ENCODE results near the gene LIN28A.
"Not testable (repeated sequence)": the region's sequence is repeated elsewhere in the genome, so short reads cannot be mapped to it uniquely, and the experiment has no call there.

Gene LIN28A

DNA sequence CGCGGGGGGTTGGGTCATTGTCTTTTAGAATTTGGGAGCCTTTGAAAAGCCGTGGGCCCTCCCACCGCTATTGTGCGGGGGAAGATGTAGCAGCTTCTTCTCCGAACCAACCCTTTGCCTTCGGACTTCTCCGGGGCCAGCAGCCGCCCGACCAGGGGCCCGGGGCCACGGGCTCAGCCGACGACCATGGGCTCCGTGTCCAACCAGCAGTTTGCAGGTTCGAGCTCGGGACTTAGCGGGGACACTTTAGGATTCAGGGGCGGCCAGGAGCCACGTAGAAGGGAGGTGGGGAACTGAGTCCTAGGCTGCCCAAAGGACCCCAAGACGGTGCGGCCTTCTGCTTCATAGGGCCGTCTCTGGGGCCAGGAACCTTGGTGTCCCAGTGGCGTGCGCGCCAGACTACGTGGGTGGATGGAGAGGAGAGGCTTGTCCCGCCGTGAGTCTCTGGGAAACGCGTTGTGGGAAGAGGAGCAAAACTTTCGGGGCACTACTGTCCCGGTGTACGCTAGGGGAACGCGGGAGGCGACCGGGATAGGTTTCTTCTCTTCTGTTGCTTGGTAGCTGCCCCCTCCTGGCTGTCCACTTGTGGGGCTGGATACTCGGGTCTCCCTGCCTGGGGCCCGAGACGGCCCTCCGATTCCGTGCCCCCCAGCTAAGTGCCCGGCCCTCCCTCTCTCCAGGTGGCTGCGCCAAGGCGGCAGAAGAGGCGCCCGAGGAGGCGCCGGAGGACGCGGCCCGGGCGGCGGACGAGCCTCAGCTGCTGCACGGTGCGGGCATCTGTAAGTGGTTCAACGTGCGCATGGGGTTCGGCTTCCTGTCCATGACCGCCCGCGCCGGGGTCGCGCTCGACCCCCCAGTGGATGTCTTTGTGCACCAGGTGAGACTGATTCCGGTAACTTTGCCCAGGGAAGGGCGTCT is at the start of gene LIN28A:
Gene LIN28A, plus strand, starts transcription at position 112 of the 918 bp plus-strand sequence. Its CDS starts 75 bp downstream, at position 187.
- DNase-seq = no peak

GRCh38 chr1:26361605-26362122 is 49.0 kb upstream of the LIN28A start:
- DNase-seq = no peak

GRCh38 chr1:26362331-26362730 is 48.3 kb upstream of the LIN28A start:
- DNase-seq = no peak

- DNase-seq = peak; percentile 84
These were observed 46.8 kb upstream of the LIN28A start for GRCh38 chr1:26363549-26364448.

- no peak for DNase-seq
These were observed 45.7 kb upstream of the LIN28A start for GRCh38 chr1:26364956-26365355.

- DNase-seq = no peak
These were observed 43.2 kb upstream of the LIN28A start for GRCh38 chr1:26367441-26367840.

DNA sequence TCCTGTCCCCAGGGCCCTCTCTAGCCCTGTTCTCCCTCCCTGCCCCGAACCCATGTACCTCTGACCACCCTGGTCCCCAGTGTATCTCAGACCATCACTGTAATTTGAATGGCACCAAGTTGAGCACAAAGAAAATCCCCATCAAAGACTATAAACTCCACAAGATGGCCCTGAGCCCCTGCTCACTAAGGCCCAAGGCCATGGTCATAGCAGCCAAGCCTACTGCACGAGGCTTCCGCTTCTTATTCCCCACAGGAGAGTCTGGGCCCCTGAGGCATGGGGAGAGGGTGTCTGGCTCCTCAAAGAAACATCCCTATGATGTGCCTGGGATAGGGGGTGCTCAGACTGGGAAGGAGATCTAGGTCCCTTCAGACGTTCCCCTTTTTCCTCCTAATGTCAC is 42.6 kb upstream of the LIN28A start:
- no peak for DNase-seq

- DNase-seq = no peak
These were observed 42.1 kb upstream of the LIN28A start for GRCh38 chr1:26368486-26368885.

- no peak for DNase-seq
These were observed 39.8 kb upstream of the LIN28A start for GRCh38 chr1:26370591-26371382.

- no peak for DNase-seq
These were observed 38.6 kb upstream of the LIN28A start for GRCh38 chr1:26372039-26372438.

DNA sequence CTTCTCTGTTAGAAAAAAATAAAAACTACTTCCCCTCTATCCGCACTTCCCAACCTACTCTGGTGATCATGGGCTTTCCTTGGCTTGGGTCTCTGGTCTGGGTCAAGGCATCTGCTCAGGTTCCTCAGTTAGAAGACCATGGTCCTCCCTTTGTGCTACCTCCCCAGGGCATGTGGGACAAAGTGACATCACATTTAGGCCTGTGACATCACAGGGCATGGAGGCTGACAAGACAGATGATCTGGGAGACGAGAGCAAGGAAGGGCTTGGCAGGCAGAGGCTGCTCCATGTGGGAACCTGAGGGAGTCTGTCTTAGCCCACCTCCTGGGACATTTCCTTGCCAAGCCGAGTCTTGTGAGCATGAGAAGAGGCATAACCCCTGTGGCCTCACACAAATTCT is 38.0 kb upstream of the LIN28A start, which contains the start of gene ZNF683:
Gene ZNF683, minus strand, starts transcription at position 140 of the 400 bp plus-strand sequence. CDS start 4,179 bp downstream, outside the sequence.
- DNase-seq = not testable (repeated sequence)

GRCh38 chr1:26373281-26373680 is 37.3 kb upstream of the LIN28A start:
- no peak for DNase-seq

DNA sequence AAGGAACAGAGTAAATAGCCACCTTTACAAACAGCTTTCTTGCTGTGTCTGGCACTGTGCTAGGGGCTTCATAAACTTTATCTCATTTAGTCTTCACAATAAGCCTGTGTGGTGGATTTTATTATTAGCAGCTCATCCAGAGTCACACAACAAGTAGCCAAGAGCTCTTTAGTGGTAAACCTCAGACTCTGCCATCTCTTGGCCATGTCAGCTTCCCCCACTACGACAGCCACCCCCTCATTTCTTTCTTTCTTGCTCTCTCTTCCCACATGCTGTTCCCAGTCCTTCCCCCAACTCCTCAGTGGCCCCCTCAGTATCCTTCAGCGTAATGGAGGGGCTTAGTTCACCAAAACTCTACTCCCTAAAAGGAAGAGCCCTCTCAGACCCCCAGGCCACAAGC is 36.8 kb upstream of the LIN28A start:
- no peak for DNase-seq

DNA sequence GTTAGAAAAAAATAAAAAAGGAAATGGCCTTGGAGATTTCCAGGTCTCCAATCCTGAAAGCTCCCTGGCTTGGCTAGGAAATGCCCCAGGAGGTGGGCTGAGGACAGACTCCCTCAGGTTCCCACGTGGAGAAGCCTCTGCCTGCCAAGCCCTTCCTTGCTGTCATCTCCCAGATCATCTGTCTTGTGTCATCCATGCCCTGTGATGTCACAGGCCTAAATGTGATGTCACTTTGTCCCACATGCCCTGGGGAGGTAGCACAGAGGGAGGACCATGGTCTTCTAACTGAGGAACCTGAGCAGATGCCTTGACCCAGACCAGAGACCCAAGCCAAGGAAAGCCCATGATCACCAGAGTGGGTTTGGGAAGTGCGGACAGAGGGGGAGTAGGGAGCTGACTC is 36.3 kb upstream of the LIN28A start:
- not testable (repeated sequence) for DNase-seq

- DNase-seq = no peak
These were observed 35.5 kb upstream of the LIN28A start for GRCh38 chr1:26375081-26375480.

GRCh38 chr1:26376050-26376449 is 34.6 kb upstream of the LIN28A start:
- DNase-seq = no peak

- DNase-seq = peak; percentile 60
These were observed 32.3 kb upstream of the LIN28A start for GRCh38 chr1:26378088-26378878.

DNA sequence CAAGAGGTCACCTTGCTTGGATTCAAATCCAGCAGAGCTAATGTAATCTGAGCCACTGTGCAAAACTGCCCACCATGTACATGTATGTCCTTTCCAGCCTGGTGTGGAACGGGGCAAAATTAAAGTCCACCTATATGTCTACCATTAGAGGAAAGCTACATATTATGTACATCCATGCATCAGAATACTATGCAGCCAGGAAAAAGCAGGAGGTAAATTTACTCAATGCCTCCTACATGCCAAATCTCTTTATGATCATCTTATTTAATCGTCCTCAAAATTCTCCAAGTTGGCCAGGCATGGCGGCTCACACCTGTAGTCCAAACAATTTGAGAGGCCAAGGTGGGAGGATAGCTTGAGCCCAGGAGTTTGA is 31.8 kb upstream of the LIN28A start:
- DNase-seq = no peak

- DNase-seq = no peak
These were observed 26.5 kb upstream of the LIN28A start for GRCh38 chr1:26384076-26384475.

DNA sequence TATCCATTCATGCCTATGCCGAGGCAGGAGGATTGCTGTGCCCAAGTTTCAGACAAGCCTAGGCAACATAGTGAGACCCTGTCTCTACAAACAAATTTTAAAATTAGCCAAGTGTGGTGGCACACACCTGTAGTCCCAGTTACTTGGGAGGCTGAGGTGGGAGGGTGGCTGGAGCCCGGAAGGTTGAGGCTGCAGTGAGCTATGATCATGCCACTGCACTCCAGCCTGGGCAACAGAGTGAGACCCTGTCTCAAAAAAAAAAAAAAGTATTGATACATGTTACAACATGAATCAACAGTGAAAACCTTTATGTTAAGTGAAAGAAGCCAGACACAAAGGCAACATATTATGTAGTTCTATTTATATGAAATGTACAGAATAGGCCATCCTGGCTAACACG is 25.6 kb upstream of the LIN28A start:
- DNase-seq = not testable (repeated sequence)

GRCh38 chr1:26387447-26387846 is 23.2 kb upstream of the LIN28A start:
- no peak for DNase-seq
